C4-2B (cell line): ENCODE results near the gene CYP2S1.

Experiments used
- CTCF ChIP-seq: fragments of 450-650 bp; conservative IDR thresholded peaks from 2 replicates; pipeline ENCODE4 v1.5.1; 2017; ENCODE audit warnings: mild to moderate bottlenecking
- ZFX ChIP-seq: fragments of 450-650 bp; IDR thresholded peaks from 2 replicates; pipeline ENCODE4 v1.6.1; 2017

- TF ChIP-seq CTCF (no peak), ZFX (no peak)
Measured at GRCh38 chr19:41249707-41250423, 56.8 kb downstream of the CYP2S1 start.
